Measurements from ENCODE around the gene CCDC146. TPM values are rescaled to one million over a fixed set of nuclear protein-coding genes. Genes with fewer than 3 reads are reported as not detected.

Gene CCDC146
- total and polyA plus RNA-seq, 2 of the 8 experiments (the other 6 are each of a cell fraction or from before 2014, with no cell fraction given): 0.88 to 2.4 TPM

DNA sequence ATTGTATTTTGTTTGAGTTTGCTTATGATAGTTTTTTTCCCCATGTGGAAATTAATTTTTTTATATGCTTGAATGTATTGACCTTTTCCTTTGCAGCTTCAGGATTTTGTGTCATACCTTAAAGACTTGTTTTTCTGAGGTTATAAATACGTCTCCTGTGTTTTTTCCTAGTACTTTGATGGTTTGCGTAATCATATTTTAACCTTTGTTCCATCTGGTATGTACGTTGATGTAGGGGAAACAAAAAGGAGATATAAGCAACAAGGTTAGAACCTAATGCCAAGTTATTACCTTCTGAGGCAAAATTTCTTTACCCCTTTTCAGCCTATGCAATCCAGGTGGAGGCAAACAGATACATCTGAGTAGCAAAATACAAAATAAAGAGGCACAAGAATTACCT lies 59.3 kb downstream of the CCDC146 start (continued):
- TF ChIP-seq, protein P1, sequence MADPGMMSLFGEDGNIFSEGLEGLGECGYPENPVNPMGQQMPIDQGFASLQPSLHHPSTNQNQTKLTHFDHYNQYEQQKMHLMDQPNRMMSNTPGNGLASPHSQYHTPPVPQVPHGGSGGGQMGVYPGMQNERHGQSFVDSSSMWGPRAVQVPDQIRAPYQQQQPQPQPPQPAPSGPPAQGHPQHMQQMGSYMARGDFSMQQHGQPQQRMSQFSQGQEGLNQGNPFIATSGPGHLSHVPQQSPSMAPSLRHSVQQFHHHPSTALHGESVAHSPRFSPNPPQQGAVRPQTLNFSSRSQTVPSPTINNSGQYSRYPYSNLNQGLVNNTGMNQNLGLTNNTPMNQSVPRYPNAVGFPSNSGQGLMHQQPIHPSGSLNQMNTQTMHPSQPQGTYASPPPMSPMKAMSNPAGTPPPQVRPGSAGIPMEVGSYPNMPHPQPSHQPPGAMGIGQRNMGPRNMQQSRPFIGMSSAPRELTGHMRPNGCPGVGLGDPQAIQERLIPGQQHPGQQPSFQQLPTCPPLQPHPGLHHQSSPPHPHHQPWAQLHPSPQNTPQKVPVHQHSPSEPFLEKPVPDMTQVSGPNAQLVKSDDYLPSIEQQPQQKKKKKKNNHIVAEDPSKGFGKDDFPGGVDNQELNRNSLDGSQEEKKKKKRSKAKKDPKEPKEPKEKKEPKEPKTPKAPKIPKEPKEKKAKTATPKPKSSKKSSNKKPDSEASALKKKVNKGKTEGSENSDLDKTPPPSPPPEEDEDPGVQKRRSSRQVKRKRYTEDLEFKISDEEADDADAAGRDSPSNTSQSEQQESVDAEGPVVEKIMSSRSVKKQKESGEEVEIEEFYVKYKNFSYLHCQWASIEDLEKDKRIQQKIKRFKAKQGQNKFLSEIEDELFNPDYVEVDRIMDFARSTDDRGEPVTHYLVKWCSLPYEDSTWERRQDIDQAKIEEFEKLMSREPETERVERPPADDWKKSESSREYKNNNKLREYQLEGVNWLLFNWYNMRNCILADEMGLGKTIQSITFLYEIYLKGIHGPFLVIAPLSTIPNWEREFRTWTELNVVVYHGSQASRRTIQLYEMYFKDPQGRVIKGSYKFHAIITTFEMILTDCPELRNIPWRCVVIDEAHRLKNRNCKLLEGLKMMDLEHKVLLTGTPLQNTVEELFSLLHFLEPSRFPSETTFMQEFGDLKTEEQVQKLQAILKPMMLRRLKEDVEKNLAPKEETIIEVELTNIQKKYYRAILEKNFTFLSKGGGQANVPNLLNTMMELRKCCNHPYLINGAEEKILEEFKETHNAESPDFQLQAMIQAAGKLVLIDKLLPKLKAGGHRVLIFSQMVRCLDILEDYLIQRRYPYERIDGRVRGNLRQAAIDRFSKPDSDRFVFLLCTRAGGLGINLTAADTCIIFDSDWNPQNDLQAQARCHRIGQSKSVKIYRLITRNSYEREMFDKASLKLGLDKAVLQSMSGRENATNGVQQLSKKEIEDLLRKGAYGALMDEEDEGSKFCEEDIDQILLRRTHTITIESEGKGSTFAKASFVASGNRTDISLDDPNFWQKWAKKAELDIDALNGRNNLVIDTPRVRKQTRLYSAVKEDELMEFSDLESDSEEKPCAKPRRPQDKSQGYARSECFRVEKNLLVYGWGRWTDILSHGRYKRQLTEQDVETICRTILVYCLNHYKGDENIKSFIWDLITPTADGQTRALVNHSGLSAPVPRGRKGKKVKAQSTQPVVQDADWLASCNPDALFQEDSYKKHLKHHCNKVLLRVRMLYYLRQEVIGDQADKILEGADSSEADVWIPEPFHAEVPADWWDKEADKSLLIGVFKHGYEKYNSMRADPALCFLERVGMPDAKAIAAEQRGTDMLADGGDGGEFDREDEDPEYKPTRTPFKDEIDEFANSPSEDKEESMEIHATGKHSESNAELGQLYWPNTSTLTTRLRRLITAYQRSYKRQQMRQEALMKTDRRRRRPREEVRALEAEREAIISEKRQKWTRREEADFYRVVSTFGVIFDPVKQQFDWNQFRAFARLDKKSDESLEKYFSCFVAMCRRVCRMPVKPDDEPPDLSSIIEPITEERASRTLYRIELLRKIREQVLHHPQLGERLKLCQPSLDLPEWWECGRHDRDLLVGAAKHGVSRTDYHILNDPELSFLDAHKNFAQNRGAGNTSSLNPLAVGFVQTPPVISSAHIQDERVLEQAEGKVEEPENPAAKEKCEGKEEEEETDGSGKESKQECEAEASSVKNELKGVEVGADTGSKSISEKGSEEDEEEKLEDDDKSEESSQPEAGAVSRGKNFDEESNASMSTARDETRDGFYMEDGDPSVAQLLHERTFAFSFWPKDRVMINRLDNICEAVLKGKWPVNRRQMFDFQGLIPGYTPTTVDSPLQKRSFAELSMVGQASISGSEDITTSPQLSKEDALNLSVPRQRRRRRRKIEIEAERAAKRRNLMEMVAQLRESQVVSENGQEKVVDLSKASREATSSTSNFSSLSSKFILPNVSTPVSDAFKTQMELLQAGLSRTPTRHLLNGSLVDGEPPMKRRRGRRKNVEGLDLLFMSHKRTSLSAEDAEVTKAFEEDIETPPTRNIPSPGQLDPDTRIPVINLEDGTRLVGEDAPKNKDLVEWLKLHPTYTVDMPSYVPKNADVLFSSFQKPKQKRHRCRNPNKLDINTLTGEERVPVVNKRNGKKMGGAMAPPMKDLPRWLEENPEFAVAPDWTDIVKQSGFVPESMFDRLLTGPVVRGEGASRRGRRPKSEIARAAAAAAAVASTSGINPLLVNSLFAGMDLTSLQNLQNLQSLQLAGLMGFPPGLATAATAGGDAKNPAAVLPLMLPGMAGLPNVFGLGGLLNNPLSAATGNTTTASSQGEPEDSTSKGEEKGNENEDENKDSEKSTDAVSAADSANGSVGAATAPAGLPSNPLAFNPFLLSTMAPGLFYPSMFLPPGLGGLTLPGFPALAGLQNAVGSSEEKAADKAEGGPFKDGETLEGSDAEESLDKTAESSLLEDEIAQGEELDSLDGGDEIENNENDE (IDR thresholded peaks at IDR 0.05; ENCODE audit: insufficient replicate concordance, low read length): no peak
- no peak for TF ChIP-seq CREB1 (IDR thresholded peaks at IDR 0.05)
- TF ChIP-seq SUZ12 (IDR thresholded peaks at IDR 0.05; ENCODE audit: low read length): no peak
- TF ChIP-seq BACH1 (IDR thresholded peaks at IDR 0.05; ENCODE audit: low read length): no peak
- TF ChIP-seq SAP30 (IDR thresholded peaks at IDR 0.05; ENCODE audit: insufficient read depth, insufficient replicate concordance, low read length): no peak
- TF ChIP-seq KDM1A (IDR thresholded peaks at IDR 0.05; ENCODE audit: borderline replicate concordance, low read length): no peak
- no peak for TF ChIP-seq CEBPB (IDR thresholded peaks at IDR 0.05; ENCODE audit: low read depth, low read length)
- TF ChIP-seq, protein P2, sequence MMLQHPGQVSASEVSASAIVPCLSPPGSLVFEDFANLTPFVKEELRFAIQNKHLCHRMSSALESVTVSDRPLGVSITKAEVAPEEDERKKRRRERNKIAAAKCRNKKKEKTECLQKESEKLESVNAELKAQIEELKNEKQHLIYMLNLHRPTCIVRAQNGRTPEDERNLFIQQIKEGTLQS (IDR thresholded peaks at IDR 0.05; ENCODE audit: insufficient read depth, low read depth, low read length): no peak
- TF ChIP-seq JUND (IDR thresholded peaks at IDR 0.05; ENCODE audit: low read length): no peak
- no peak for TF ChIP-seq TCF12 (IDR thresholded peaks at IDR 0.05; ENCODE audit: low read depth, low read length)
- TF ChIP-seq ASH2L (IDR thresholded peaks at IDR 0.05; ENCODE audit: low read length): no peak
- no peak for TF ChIP-seq YY1 (IDR thresholded peaks at IDR 0.05; ENCODE audit: low read depth, low read length)

Data from H1 (cell line).